Fibroblast of mammary gland (primary cell): ENCODE measurements around the gene RPS24.
"Not testable (repeated sequence)": the region's sequence is repeated elsewhere in the genome, so short reads cannot be mapped to it uniquely, and the experiment has no call there.

Experiments
- DNase-seq: peaks from one replicate; pipeline ENCODE4 v3.0.0-alpha.2; 2010; ENCODE audit warnings: low read depth
- H3K4me3 ChIP-seq: 2 replicates; pipeline ENCODE4 v1.5.1; 2011; ENCODE audit warnings: low read depth, mild to moderate bottlenecking, low read length, moderate library complexity; ENCODE audit not compliant: control insufficient read depth
- CTCF ChIP-seq: conservative IDR thresholded peaks from 2 replicates; pipeline ENCODE4 v1.5.1; 2011; ENCODE audit warnings: low read depth, low read length, inconsistent platforms; ENCODE audit not compliant: control insufficient read depth, insufficient read depth

Gene RPS24

DNA sequence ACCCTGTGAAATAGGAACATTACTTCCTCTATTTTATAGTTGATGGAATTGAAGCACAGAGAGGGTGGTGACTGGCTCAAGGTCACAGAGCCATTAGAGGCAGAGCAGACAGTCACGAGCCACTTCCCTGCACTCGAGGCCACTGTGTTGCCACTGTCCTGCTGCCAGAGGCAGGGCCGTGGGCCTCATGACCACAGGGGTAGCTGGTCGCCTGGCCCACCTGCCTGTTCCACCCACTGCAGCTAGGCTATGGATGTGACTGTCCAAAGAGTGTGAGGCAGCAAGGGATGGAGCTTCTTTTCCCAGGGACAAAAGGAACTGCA, 38.2 kb downstream of the RPS24 start:
- DNase-seq, result no peak
- no peak for TF ChIP-seq CTCF
- no peak overlapping the region for H3K4me3 ChIP-seq

DNA sequence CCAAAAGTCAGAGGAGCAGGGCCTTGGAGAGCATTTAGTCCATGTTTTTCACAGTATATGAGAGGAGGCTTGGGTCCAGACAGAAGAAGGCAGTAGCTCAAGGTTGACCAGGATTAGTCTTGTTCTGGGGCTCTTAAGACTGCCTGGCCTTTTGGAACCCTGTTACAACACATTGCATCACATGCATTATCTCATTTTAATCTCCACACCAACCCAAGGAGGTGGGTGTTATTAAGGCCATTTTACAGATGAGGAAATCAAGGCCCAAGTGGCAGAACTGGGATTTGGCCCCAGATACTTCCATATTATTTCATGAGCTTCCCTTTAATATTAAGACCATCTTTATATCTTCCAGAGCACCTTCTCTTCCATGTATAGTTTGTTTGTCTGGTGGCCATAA, 38.8 kb downstream of the RPS24 start:
- DNase-seq, result no peak
- no peak for TF ChIP-seq CTCF
- no peak overlapping the region for H3K4me3 ChIP-seq

GRCh38 chr10:78075806-78076205, 42.1 kb downstream of the RPS24 start:
- DNase-seq, H3K4me3 ChIP-seq: not testable (repeated sequence)

GRCh38 chr10:78078539-78079330, 45.1 kb downstream of the RPS24 start:
- no peak for TF ChIP-seq CTCF
- DNase-seq, result no peak
- H3K4me3 ChIP-seq, result no peak overlapping the region

- no peak overlapping the region for H3K4me3 ChIP-seq
- no peak for DNase-seq
- no peak for TF ChIP-seq CTCF
Measured at GRCh38 chr10:78079411-78079810, 45.7 kb downstream of the RPS24 start.

GRCh38 chr10:78081292-78081691, 47.6 kb downstream of the RPS24 start:
- no peak for DNase-seq
- no peak for TF ChIP-seq CTCF
- no peak overlapping the region for H3K4me3 ChIP-seq

GRCh38 chr10:78082636-78083035, 49.0 kb downstream of the RPS24 start:
- no peak for TF ChIP-seq CTCF

More at GRCh38 chr10:78082636-78083035, 49.0 kb downstream of the RPS24 start:
- H3K4me3 ChIP-seq, result no peak overlapping the region
- DNase-seq, result no peak
